Osteoblast (primary cell): Measurements from ENCODE around the gene ZBED4. TPM values are rescaled to one million over a fixed set of nuclear protein-coding genes. Genes with fewer than 3 reads are reported as not detected.

ENCODE experiments used
- DNase-seq: peaks from one replicate; pipeline ENCODE4 v3.0.0; 2011; ENCODE audit warnings: low spot score, mixed read lengths; ENCODE audit not compliant: insufficient read length; ENCODE audit errors: missing footprints
- H2AFZ ChIP-seq: 2 replicates; pipeline ENCODE4 v1.6.0; 2011; ENCODE audit warnings: mild to moderate bottlenecking, low read length
- H3K27ac ChIP-seq: 2 replicates; pipeline ENCODE4 v1.5.1; 2011; ENCODE audit warnings: mild to moderate bottlenecking, low read depth, low read length, moderate library complexity
- H3K27me3 ChIP-seq: 2 replicates; pipeline ENCODE4 v1.6.0; 2012; ENCODE audit warnings: mild to moderate bottlenecking, control low read depth, inconsistent platforms, low read length, moderate library complexity; ENCODE audit not compliant: insufficient read depth
- H3K36me3 ChIP-seq: 2 replicates; pipeline ENCODE4 v1.5.1; 2011; ENCODE audit warnings: mild to moderate bottlenecking, low read length, control low read depth, moderate library complexity; ENCODE audit not compliant: insufficient read depth
- H3K4me1 ChIP-seq: 2 replicates; pipeline ENCODE4 v1.5.1; 2011; ENCODE audit warnings: mild to moderate bottlenecking, low read length, control low read depth, moderate library complexity; ENCODE audit not compliant: insufficient read depth
- H3K4me2 ChIP-seq: 2 replicates; pipeline ENCODE4 v1.6.0; 2011; ENCODE audit warnings: mild to moderate bottlenecking, low read length; ENCODE audit not compliant: insufficient read depth
- H3K4me3 ChIP-seq: fragments of 200-600 bp; sonication (generic); 3 replicates; pipeline ENCODE4 v1.5.1; 2012; ENCODE audit warnings: mild to moderate bottlenecking, low read length, inconsistent platforms; ENCODE audit not compliant: insufficient read depth
- H3K79me2 ChIP-seq: 2 replicates; pipeline ENCODE4 v1.6.0; 2012; ENCODE audit warnings: mild to moderate bottlenecking, low read length, control low read depth, inconsistent platforms; ENCODE audit not compliant: insufficient read depth
- H3K9me3 ChIP-seq: 2 replicates; pipeline ENCODE4 v1.5.1; 2011; ENCODE audit warnings: low read depth, low read length, control low read depth
- H4K20me1 ChIP-seq: 2 replicates; pipeline ENCODE4 v1.6.0; 2012; ENCODE audit warnings: mild to moderate bottlenecking, low read length, control low read depth; ENCODE audit not compliant: insufficient read depth
- CTCF ChIP-seq: IDR thresholded peaks from 2 replicates; pipeline ENCODE4 v1.5.1; 2011; ENCODE audit warnings: mild to moderate bottlenecking, low read depth, low read length, moderate library complexity; ENCODE audit errors: extremely low read depth
- total RNA-seq: library from RNA; depleted of rRNA; stranded (reverse); fragments of >200 nt; gene quantifications from 2 replicates; pipeline ENCODE4 v1.2.3, GENCODE V29; 2012

The ZBED4 gene
- total RNA-seq, 1 donor, result 8.3 TPM

- Histone ChIP-seq H4K20me1 (no peaks in the 10 kb centered on the region), H3K36me3 (no peaks in the 10 kb centered on the region), H3K4me3 (no peak overlapping the region), H3K79me2 (no peaks in the 10 kb centered on the region), H3K9me3 (no peaks in the 10 kb centered on the region), H2AFZ (no peak overlapping the region), H3K4me2 (no peak overlapping the region), H3K27me3 (peaks cover 51% of the 10 kb centered on the region), H3K27ac (no peak overlapping the region), H3K4me1 (no peaks in the 10 kb centered on the region)
- TF ChIP-seq CTCF, result no peak
- peak; percentile 70 for DNase-seq
Measured at GRCh38 chr22:49845666-49846459, 7.8 kb upstream of the ZBED4 start.

- Histone ChIP-seq H3K27ac (no peak overlapping the region), H3K9me3 (no peaks in the 10 kb centered on the region), H2AFZ (no peak overlapping the region), H3K27me3 (peaks cover 56% of the 10 kb centered on the region), H3K4me3 (no peak overlapping the region), H3K4me2 (no peak overlapping the region), H4K20me1 (no peaks in the 10 kb centered on the region), H3K36me3 (no peaks in the 10 kb centered on the region), H3K4me1 (no peaks in the 10 kb centered on the region), H3K79me2 (no peaks in the 10 kb centered on the region)
- DNase-seq, result peak; percentile 83
- no peak for TF ChIP-seq CTCF
Measured at GRCh38 chr22:49847751-49848689, 5.6 kb upstream of the ZBED4 start.

- no peak overlapping the region for H3K4me2 ChIP-seq
- no peaks in the 10 kb centered on the region for H3K79me2 ChIP-seq
- H4K20me1 ChIP-seq, result no peaks in the 10 kb centered on the region
- TF ChIP-seq CTCF, result no peak
- H3K9me3 ChIP-seq, result no peaks in the 10 kb centered on the region
- H3K4me3 ChIP-seq, result no peak overlapping the region
- H3K36me3 ChIP-seq, result no peaks in the 10 kb centered on the region
- no peak overlapping the region for H2AFZ ChIP-seq
- H3K27ac ChIP-seq, result no peak overlapping the region
- peaks cover 56% of the 10 kb centered on the region for H3K27me3 ChIP-seq
- H3K4me1 ChIP-seq, result no peaks in the 10 kb centered on the region
- peak; percentile 75 for DNase-seq
Measured at GRCh38 chr22:49848690-49849160, 4.9 kb upstream of the ZBED4 start.
